HUES48 (cell line): ENCODE measurements around the gene LGALS9.
"Not testable (repeated sequence)": the region's sequence is repeated elsewhere in the genome, so short reads cannot be mapped to it uniquely, and the experiment has no call there.

Experiments used
- H3K27ac ChIP-seq: one replicate; pipeline ENCODE4 v1.7.0; 2013; ENCODE audit warnings: low read depth, low read length, inconsistent platforms
- H3K27me3 ChIP-seq: 2 replicates; pipeline ENCODE4 v1.6.1; 2013; ENCODE audit warnings: mild to moderate bottlenecking, low read length; ENCODE audit not compliant: control insufficient read depth, insufficient read depth
- H3K36me3 ChIP-seq: 2 replicates; pipeline ENCODE4 v1.6.1; 2013; ENCODE audit warnings: low read length; ENCODE audit not compliant: control insufficient read depth, insufficient read depth
- H3K4me1 ChIP-seq: 2 replicates; pipeline ENCODE4 v1.6.1; 2013; ENCODE audit warnings: mild to moderate bottlenecking, low read length; ENCODE audit not compliant: control insufficient read depth, insufficient read depth
- H3K4me3 ChIP-seq: 2 replicates; pipeline ENCODE4 v1.5.1; 2013; ENCODE audit warnings: mild to moderate bottlenecking, low read depth, low read length
- H3K9ac ChIP-seq: 2 replicates; pipeline ENCODE4 v1.6.1; 2013; ENCODE audit warnings: mild to moderate bottlenecking, low read depth, low read length, moderate library complexity
- H3K9me3 ChIP-seq: 2 replicates; pipeline ENCODE4 v1.6.1; 2013; ENCODE audit warnings: low read length; ENCODE audit not compliant: control insufficient read depth, insufficient read depth

Gene LGALS9

GRCh38 chr17:27631897-27632725, 1.1 kb downstream of the LGALS9 start:
- no peaks in the 10 kb centered on the region for H3K9me3 ChIP-seq
- H3K27ac ChIP-seq = no peak overlapping the region
- no peaks in the 10 kb centered on the region for H3K36me3 ChIP-seq
- no peak overlapping the region for H3K9ac ChIP-seq
- H3K4me3 ChIP-seq = no peak overlapping the region
- H3K27me3 ChIP-seq = no peaks in the 10 kb centered on the region
- no peaks in the 10 kb centered on the region for H3K4me1 ChIP-seq

- H3K9me3 ChIP-seq, H3K27ac ChIP-seq, H3K4me3 ChIP-seq, H3K9ac ChIP-seq, H3K36me3 ChIP-seq, H3K27me3 ChIP-seq, H3K4me1 ChIP-seq: not testable (repeated sequence)
Measured at GRCh38 chr17:27632766-27633165, 1.8 kb downstream of the LGALS9 start.

GRCh38 chr17:27633312-27634025, 2.5 kb downstream of the LGALS9 start:
- H3K27ac ChIP-seq = no peak overlapping the region
- H3K9me3 ChIP-seq = no peaks in the 10 kb centered on the region

GRCh38 chr17:27634026-27634335, 3.0 kb downstream of the LGALS9 start:
- Histone ChIP-seq H3K27me3 (no peaks in the 10 kb centered on the region), H3K4me3 (no peak overlapping the region), H3K9me3 (no peaks in the 10 kb centered on the region), H3K9ac (no peak overlapping the region), H3K4me1 (no peaks in the 10 kb centered on the region), H3K27ac (no peak overlapping the region), H3K36me3 (no peaks in the 10 kb centered on the region)

More at GRCh38 chr17:27633312-27634025, 2.5 kb downstream of the LGALS9 start:
- Histone ChIP-seq H3K27me3 (no peaks in the 10 kb centered on the region), H3K36me3 (no peaks in the 10 kb centered on the region), H3K4me1 (no peaks in the 10 kb centered on the region), H3K4me3 (no peak overlapping the region), H3K9ac (no peak overlapping the region)

GRCh38 chr17:27634776-27635175, 3.8 kb downstream of the LGALS9 start:
- no peak overlapping the region for H3K27ac ChIP-seq
- no peaks in the 10 kb centered on the region for H3K4me1 ChIP-seq
- no peak overlapping the region for H3K4me3 ChIP-seq

GRCh38 chr17:27635275-27635823, 4.4 kb downstream of the LGALS9 start:
- Histone ChIP-seq H3K27me3 (no peaks in the 10 kb centered on the region), H3K27ac (no peak overlapping the region), H3K9ac (no peak overlapping the region), H3K9me3 (no peaks in the 10 kb centered on the region), H3K36me3 (no peaks in the 10 kb centered on the region), H3K4me1 (no peaks in the 10 kb centered on the region), H3K4me3 (no peak overlapping the region)

More at GRCh38 chr17:27634776-27635175, 3.8 kb downstream of the LGALS9 start:
- H3K27me3 ChIP-seq = no peaks in the 10 kb centered on the region
- H3K36me3 ChIP-seq = no peaks in the 10 kb centered on the region
- H3K9ac ChIP-seq = no peak overlapping the region
- H3K9me3 ChIP-seq = no peaks in the 10 kb centered on the region

- not testable (repeated sequence) for H3K36me3 ChIP-seq, H3K9me3 ChIP-seq, H3K27me3 ChIP-seq, H3K27ac ChIP-seq, H3K9ac ChIP-seq, H3K4me1 ChIP-seq, H3K4me3 ChIP-seq
Measured at GRCh38 chr17:27636005-27636520, 5.1 kb downstream of the LGALS9 start.

- H3K9ac ChIP-seq, H3K4me3 ChIP-seq, H3K27me3 ChIP-seq, H3K9me3 ChIP-seq, H3K4me1 ChIP-seq, H3K27ac ChIP-seq, H3K36me3 ChIP-seq: not testable (repeated sequence)
Measured at GRCh38 chr17:27637818-27638217, 6.8 kb downstream of the LGALS9 start.

GRCh38 chr17:27638415-27638914, 7.5 kb downstream of the LGALS9 start:
- H3K27me3 ChIP-seq, H3K36me3 ChIP-seq, H3K9ac ChIP-seq, H3K4me1 ChIP-seq, H3K4me3 ChIP-seq, H3K9me3 ChIP-seq, H3K27ac ChIP-seq: not testable (repeated sequence)

- no peaks in the 10 kb centered on the region for H3K27me3 ChIP-seq
- H3K9me3 ChIP-seq = no peaks in the 10 kb centered on the region
- no peak overlapping the region for H3K27ac ChIP-seq
- H3K9ac ChIP-seq = no peak overlapping the region
- H3K4me1 ChIP-seq = no peaks in the 10 kb centered on the region
- no peaks in the 10 kb centered on the region for H3K36me3 ChIP-seq
- no peak overlapping the region for H3K4me3 ChIP-seq
Measured at GRCh38 chr17:27640790-27641189, 9.8 kb downstream of the LGALS9 start.

GRCh38 chr17:27644586-27644985, 13.6 kb downstream of the LGALS9 start:
- Histone ChIP-seq H3K27me3 (no peaks in the 10 kb centered on the region), H3K9ac (no peak overlapping the region), H3K4me1 (no peaks in the 10 kb centered on the region), H3K9me3 (no peaks in the 10 kb centered on the region), H3K36me3 (no peaks in the 10 kb centered on the region), H3K27ac (no peak overlapping the region), H3K4me3 (no peak overlapping the region)
